Parathyroid adenoma (tissue), 2 donors: ENCODE results near the gene ITCH.

ENCODE experiments used
- H2AFZ ChIP-seq: fragments of 300-600 bp; sonication (generic); one replicate; pipeline ENCODE4 v1.7.0; 2017; ENCODE audit warnings: antibody characterized with exemption, mild to moderate bottlenecking
- H3K27ac ChIP-seq: fragments of 300-600 bp; sonication (generic); one replicate; pipeline ENCODE4 v1.7.0; 2017
- H3K27me3 ChIP-seq: fragments of 300-600 bp; sonication (generic); one replicate; pipeline ENCODE4 v1.7.0; 2017; ENCODE audit warnings: low read length; ENCODE audit not compliant: control insufficient read depth, insufficient read depth
- H3K36me3 ChIP-seq: fragments of 300-600 bp; sonication (generic); one replicate; pipeline ENCODE4 v1.7.0; 2017; ENCODE audit warnings: low read length; ENCODE audit not compliant: control insufficient read depth, insufficient read depth
- H3K4me1 ChIP-seq: fragments of 300-600 bp; sonication (generic); one replicate; pipeline ENCODE4 v1.7.0; 2017; ENCODE audit warnings: control low read depth
- H3K4me2 ChIP-seq: fragments of 300-600 bp; sonication (generic); one replicate; pipeline ENCODE4 v1.7.0; 2017; ENCODE audit warnings: low read length
- H3K4me3 ChIP-seq: fragments of 300-600 bp; sonication (generic); one replicate; pipeline ENCODE4 v1.7.0; 2017; ENCODE audit warnings: low read depth, low read length
- H3K79me2 ChIP-seq: fragments of 300-600 bp; sonication (generic); one replicate; pipeline ENCODE4 v1.7.0; 2017; ENCODE audit warnings: control low read depth
- H3K9ac ChIP-seq: fragments of 300-600 bp; sonication (generic); one replicate; pipeline ENCODE4 v1.7.0; 2017; ENCODE audit warnings: mild to moderate bottlenecking
- H3K9me3 ChIP-seq: fragments of 300-600 bp; sonication (generic); one replicate; pipeline ENCODE4 v1.7.0; 2017; ENCODE audit warnings: low read length; ENCODE audit not compliant: control insufficient read depth
- CTCF ChIP-seq: fragments of 300-600 bp; sonication (generic); IDR thresholded peaks from one replicate; pipeline ENCODE4 v1.7.0; 2017; ENCODE audit warnings: antibody characterized with exemption, mild to moderate bottlenecking
- donor health status: primary hyperparathyroidism.

The ITCH gene

GRCh38 chr20:34452281-34452982 is 89.4 kb downstream of the ITCH start:
- H3K4me3 ChIP-seq: no peak overlapping the region
- H3K4me1 ChIP-seq: no peaks in the 10 kb centered on the region
- no peak overlapping the region for H2AFZ ChIP-seq
- TF ChIP-seq CTCF: no peak
- H3K36me3 ChIP-seq: no peaks in the 10 kb centered on the region
- H3K27me3 ChIP-seq: no peaks in the 10 kb centered on the region
- H3K9ac ChIP-seq: no peak overlapping the region
- H3K4me2 ChIP-seq: no peak overlapping the region
- H3K9me3 ChIP-seq: no peaks in the 10 kb centered on the region
- H3K79me2 ChIP-seq: no peaks in the 10 kb centered on the region
- H3K27ac ChIP-seq: no peak overlapping the region

- no peak overlapping the region for H3K27ac ChIP-seq
- H3K4me3 ChIP-seq: no peak overlapping the region
- no peaks in the 10 kb centered on the region for H3K9me3 ChIP-seq
- no peaks in the 10 kb centered on the region for H3K36me3 ChIP-seq
- H3K4me1 ChIP-seq: no peaks in the 10 kb centered on the region
- no peaks in the 10 kb centered on the region for H3K27me3 ChIP-seq
- H2AFZ ChIP-seq: no peak overlapping the region
- no peak for TF ChIP-seq CTCF
- H3K9ac ChIP-seq: no peak overlapping the region
- H3K4me2 ChIP-seq: no peak overlapping the region
- H3K79me2 ChIP-seq: no peaks in the 10 kb centered on the region
Measured at GRCh38 chr20:34458631-34459030, 95.6 kb downstream of the ITCH start.

GRCh38 chr20:34459209-34459897 is 96.3 kb downstream of the ITCH start:
- no peaks in the 10 kb centered on the region for H3K27me3 ChIP-seq
- no peak for TF ChIP-seq CTCF
- no peaks in the 10 kb centered on the region for H3K9me3 ChIP-seq
- H3K4me1 ChIP-seq: no peaks in the 10 kb centered on the region
- no peak overlapping the region for H3K27ac ChIP-seq
- no peak overlapping the region for H3K4me3 ChIP-seq
- no peak overlapping the region for H2AFZ ChIP-seq
- H3K79me2 ChIP-seq: peaks cover under 1% of the 10 kb centered on the region
- no peaks in the 10 kb centered on the region for H3K36me3 ChIP-seq
- H3K9ac ChIP-seq: no peak overlapping the region
- no peak overlapping the region for H3K4me2 ChIP-seq

GRCh38 chr20:34461779-34462087 is 98.7 kb downstream of the ITCH start:
- no peaks in the 10 kb centered on the region for H3K4me1 ChIP-seq
- no peak overlapping the region for H2AFZ ChIP-seq
- H3K9me3 ChIP-seq: no peaks in the 10 kb centered on the region
- no peak overlapping the region for H3K27ac ChIP-seq
- no peak overlapping the region for H3K4me2 ChIP-seq
- H3K27me3 ChIP-seq: no peaks in the 10 kb centered on the region
- no peak overlapping the region for H3K4me3 ChIP-seq
- no peak overlapping the region for H3K9ac ChIP-seq
- TF ChIP-seq CTCF: no peak
- peaks cover 8% of the 10 kb centered on the region for H3K79me2 ChIP-seq
- no peaks in the 10 kb centered on the region for H3K36me3 ChIP-seq

GRCh38 chr20:34468951-34469350 is 105.9 kb downstream of the ITCH start:
- no peak overlapping the region for H3K4me3 ChIP-seq
- H3K4me2 ChIP-seq: no peak overlapping the region
- peaks cover 3% of the 10 kb centered on the region for H3K4me1 ChIP-seq
- H3K9ac ChIP-seq: no peak overlapping the region
- no peak for TF ChIP-seq CTCF
- no peaks in the 10 kb centered on the region for H3K36me3 ChIP-seq
- H3K27ac ChIP-seq: no peak overlapping the region
- no peaks in the 10 kb centered on the region for H3K9me3 ChIP-seq
- no peaks in the 10 kb centered on the region for H3K27me3 ChIP-seq
- H2AFZ ChIP-seq: no peak overlapping the region
- H3K79me2 ChIP-seq: peaks cover 10% of the 10 kb centered on the region
